NCI-H1694 treated with DMSO at 0.1 percent for 48 hours (cell line): ENCODE results near the gene USP31.
"Not testable (repeated sequence)": the region's sequence is repeated elsewhere in the genome, so short reads cannot be mapped to it uniquely, and the experiment has no call there.

ENCODE experiments used
- DNase-seq: peaks from one replicate; lab custom pipeline; 2025; lab: John Stamatoyannopoulos, UW

The USP31 gene

GRCh38 chr16:23096450-23096849 is 52.8 kb downstream of the USP31 start:
- DNase-seq: not testable (repeated sequence)

DNA sequence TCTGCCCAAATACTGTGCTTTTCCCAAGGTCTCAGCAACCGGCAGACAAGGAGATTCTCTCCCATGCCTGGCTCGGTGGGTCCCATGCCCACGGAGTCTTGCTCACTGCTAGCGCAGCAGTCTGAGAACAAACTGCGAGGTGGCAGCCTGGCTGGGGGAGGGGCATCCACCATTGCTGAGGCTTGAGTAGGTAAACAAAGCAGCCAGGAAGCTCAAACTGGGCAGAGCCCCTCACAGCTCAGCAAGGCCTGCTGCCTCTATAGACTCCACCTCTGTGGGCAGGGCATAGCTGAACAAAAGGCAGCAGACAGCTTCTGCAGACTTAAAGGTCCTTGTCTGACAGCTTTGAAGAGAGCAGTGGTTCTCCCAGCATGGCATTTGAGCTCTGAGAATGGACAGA is 55.1 kb downstream of the USP31 start:
- DNase-seq: not testable (repeated sequence)

DNA sequence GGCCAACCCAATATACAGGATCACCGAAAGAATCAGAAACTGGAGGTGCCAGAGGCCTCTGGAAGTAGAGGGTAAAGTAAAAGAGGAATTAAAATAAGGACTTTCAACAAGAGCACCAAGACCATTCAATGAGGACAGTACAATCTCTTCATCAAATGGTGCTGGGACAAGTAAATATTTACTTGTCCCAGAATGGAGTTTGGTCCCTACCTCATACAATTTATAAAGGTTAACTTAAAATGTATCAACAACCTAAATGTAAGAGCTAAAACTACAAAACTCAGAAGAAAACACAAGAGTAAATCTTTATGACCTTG is 56.5 kb downstream of the USP31 start:
- no peak for DNase-seq

DNA sequence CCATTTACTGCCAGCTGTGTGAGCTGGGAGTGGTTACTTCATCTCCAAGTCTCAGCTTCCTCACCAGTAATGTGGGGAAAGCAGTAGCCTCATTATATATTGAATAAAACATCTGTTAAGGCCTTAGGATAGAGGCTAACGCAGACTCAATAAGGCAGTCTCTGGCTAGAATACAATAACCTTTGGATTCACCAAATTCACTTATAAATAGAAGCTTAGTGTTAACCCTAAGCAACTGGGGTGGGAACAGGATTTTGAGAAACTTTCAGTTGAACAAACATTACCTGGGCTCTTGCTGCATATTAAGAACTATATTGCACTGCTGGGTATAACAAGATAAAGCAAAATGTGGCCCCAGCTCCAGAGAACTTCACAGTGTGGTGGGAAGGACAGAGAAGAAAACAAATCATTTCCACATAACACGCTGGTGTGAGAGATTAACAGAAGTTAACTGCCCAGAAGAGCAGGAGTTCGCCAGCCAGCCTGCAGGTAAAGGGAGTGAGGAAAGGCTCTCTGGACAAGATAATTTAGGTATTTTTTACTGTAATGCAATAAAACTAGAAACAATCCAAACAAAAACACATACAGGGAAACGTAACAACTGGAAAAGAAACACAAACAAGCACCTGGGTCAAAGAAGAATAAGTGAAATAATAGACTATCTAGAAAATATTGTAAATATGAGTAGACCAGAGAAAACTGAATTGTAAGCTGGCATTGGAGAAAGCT is 57.0 kb downstream of the USP31 start:
- DNase-seq: no peak

GRCh38 chr16:23089111-23089510 is 60.1 kb downstream of the USP31 start:
- no peak for DNase-seq

DNA sequence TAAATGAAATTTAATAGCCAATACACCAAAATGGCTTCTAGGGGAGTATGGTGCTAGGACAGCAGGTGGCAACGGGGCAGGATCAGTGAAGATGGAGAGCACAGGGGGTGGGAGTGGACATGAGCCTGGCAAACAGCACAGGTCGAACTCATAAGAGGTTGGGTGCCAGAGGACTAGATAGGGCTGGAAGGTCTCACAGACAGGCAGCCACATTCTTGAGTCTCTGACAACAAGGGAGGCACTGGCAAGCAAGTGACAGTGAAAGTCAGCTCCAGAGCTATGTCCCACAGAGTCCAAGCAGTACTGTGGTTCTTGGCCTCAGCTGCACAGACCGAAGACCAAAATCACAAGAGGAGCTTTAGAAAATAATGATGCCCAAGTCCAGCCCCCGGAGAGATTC is 61.2 kb downstream of the USP31 start:
- DNase-seq: no peak

DNA sequence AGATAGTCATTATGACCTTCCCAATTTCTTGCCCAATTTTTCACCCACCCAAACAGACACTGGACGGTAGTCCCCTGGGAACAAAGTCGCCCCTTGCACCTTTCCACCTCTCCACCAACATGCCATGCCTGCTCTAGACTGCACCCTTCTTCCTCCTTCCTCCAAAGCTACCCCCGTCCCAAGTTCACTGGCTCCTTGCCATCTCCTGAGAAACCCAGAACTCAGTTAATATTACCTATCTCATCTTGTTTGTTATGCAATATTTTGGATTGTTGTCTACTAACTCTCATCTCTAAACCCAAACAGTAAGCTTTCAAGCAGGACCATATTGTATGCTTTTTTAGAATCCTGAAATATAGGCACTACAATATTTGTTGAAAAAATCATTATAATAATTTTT is 63.3 kb downstream of the USP31 start:
- DNase-seq: no peak

GRCh38 chr16:23082161-23082788 is 67.0 kb downstream of the USP31 start:
- no peak for DNase-seq

GRCh38 chr16:23081675-23082119 is 67.6 kb downstream of the USP31 start:
- DNase-seq: no peak

DNA sequence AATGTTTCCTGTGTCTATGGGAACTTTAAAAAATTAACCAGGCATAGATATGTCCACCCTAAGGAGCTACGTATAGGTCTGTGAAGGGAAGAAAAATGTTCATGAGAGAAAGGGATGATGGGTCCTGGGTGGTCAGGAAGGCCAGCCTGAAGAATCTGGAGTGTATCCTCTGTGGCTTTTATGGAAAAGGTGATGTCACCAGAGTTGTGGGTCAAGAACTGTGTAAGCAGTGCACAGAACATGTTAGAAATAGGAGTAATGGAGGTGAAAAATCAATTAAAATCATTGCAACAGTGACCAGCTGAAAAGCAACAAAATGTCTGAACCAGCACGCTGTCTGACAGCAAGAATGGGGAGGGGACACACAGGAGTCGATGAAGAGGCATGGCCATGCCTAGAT is 68.5 kb downstream of the USP31 start:
- no peak for DNase-seq

- DNase-seq: no peak
Measured at GRCh38 chr16:23080329-23080728, 68.9 kb downstream of the USP31 start.

DNA sequence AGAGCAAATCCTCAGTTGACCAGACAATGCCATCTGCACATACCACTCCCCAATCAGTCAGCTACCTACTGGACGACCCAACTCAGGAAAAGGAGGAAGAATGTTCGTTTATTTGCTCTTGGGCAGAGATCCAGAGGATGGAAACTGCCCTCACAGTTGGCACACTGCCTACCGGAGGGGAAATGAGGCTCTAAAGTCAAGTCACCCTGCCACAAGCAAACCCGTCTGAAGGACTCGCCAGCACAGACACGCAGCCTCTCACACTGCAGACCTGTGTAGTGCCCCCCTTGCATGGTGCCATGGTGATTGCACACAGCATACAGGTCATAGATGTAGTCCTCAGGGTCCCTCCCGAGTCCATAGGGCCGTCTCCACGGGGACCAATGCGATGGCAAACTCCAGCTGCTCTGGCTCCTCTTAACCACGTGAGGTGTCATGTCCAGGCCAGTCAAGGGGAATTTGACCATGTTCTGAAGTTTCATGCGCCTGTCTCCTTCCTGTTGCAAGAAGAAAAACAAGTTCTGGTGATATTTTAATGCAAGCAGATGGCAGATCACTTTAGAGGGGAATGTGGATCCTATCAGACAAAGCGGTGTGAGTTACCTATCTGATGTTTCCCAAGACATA is 69.5 kb downstream of the USP31 start:
- no peak for DNase-seq

DNA sequence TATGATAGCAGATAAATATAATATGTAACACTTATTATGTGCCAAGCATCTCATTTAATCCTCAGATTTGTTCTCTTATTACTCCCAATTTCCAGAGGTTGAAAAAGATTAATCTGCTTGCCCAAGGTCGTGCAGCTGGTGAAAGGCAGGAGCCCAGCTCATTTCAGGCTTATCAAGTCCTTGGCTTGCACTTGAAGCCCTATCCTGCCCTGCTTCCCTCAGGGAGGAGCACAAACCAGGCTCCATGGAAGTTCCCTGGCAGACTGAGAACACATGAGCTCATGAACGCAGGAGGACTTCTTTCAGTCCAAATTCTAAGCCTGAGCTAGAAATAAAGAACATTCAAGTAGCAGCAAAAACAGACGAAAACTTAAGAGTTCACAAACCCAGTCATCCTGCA is 74.8 kb downstream of the USP31 start:
- DNase-seq: no peak

DNA sequence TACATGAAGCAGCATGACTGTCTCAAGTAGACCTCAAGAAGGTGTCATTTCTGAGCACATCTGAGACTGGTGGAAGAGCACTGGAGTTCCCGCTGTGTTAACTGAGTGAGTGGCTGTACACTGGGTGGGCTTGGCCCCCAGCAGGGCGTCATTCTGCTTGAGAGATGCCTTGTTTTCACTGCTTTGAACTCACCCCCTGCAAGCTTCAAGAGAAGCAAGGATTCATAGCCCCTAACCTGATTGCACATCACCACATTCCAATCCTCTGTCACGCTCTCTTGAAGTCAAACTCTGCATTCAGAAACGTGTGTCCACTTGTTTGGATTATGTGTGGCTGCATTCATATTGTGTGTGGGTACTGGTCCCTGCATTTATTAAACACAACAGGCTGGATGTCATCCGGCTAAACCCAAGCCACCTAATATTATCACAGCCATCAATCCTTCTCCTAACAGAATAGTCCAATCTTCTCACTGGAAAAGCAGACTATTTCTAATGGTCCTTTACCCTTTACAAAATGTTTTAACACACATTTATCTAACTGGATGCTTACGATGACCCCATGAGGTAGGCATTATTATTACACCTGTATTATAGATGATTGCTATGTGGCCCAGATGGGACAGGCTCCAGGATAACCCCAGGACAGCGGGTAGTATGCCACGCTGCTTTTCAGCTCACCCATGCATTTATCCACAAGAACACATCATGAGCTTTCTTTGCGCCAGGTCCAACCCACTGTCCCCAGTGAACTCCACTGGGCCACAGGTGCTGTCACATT is 76.3 kb downstream of the USP31 start:
- DNase-seq: no peak

- no peak for DNase-seq
Measured at GRCh38 chr16:23072084-23072599, 77.1 kb downstream of the USP31 start.

DNA sequence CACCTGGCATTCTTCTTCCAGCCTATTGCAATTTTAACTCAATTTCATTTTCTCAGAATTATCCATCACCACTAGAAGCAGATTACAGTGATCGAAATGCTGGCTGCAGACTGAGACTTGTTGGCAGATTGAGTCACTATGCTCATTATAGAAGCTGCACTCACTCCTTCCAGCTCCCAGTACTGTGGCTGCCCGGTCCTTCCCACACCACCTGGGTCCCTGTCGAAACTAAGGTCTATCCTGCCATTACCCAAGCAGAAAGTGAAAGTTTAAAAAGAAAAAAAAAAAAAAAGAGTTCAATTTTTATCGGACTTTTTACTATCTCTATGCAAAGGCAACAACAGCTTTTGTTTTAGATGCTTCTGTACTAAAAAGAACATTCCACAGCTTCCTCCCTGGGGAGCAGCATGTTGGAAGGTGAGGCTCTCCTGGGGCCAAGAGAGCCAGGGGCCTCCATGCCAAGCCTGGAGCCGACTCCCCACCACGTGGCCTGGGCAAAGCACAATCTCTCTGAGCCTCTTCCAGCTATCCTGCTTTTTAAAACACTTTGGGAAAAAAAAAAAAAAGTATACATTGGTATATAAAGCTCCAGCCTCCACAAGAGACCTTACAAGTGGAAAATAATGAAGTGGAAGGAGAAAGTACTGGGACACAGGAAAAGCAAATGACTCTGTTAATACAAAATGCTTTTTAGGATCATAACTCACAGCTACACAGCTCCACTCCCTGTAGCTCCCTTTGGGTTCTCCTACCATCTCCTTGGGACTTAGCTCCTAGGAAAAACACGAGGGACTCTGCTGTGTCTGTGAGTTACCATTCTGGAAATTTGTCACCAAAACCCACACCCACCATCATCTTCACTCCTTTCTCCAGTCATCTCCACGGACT is 77.8 kb downstream of the USP31 start:
- no peak for DNase-seq

DNA sequence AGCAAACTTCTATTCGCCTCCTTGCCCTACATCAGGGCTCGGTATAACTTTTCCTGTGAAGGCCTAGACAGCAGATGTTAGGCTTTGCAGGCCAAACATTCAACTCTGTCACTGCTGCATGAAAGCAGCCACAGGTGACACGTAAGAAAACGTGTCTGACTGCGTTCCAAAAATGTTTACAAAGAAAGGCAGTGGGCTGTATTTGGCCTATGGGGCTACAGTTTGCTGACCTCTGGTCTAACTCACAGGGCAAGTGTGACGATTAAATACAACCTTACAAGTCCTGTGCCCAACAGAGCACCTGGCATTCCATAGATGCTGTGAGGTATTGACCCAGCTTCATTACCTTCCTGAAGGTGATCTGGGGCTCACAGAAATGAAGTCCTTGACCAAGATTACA is 79.4 kb downstream of the USP31 start:
- DNase-seq: no peak

DNA sequence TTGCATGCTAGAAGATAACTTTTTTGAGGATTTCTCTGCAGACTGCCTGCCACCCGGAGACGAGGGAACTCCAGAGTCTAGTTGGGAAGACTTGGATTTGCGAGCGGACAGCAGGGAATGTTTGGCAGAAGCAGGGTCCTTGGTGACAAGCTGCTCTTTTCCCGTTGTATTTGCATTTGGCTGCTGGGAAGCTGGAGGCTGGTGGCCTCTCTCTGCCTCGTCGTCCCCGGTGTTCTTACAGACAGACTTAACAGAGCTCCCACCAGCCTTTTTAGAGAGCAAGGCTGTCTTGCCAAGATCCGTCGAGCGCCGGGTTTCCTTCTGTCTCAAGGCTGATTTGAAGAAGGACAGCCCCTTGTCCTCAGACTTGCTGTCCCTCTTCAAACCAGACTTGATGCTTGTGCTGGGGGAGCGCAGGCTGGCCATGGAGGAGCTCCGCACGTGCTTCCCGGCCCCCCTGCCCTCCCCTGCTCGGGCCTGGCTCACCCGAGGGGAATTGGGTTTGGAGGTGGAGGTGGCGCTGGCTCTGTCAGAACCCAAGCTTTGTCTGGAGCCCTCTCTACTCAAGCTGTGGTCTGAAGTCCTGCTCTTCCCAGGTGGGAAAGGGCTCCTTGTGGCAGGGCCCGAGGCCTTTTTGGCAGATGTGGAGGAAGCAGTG is 81.0 kb downstream of the USP31 start:
- DNase-seq: no peak

GRCh38 chr16:23066676-23067075 is 82.6 kb downstream of the USP31 start:
- no peak for DNase-seq

GRCh38 chr16:23064639-23065038 is 84.6 kb downstream of the USP31 start:
- no peak for DNase-seq

- no peak for DNase-seq
Measured at GRCh38 chr16:23062524-23062923, 86.7 kb downstream of the USP31 start.
